Measurements from ENCODE around the gene SPNS1. TPM values are rescaled to one million over a fixed set of nuclear protein-coding genes. Genes with fewer than 3 reads are reported as not detected.
A peak's percentile ranks its signal among the peaks of the same experiment; 100 is the strongest.

SPNS1 gene
- total RNA-seq, 1 donor from 2014 or later = 68.4 TPM

GRCh38 chr16:29011112-29011511 is 36.5 kb downstream of the SPNS1 start:
- Mint-ChIP-seq H3K4me1 (ENCODE audit: unreplicated experiment) (no peaks in the 10 kb centered on the region), H3K27me3 (ENCODE audit: unreplicated experiment) (peaks cover 5% of the 10 kb centered on the region), H3K36me3 (ENCODE audit: low read depth, unreplicated experiment) (no peaks in the 10 kb centered on the region), H3K4me3 (ENCODE audit: unreplicated experiment) (no peak overlapping the region), H3K27ac (ENCODE audit: unreplicated experiment) (no peak overlapping the region), H3K9me3 (ENCODE audit: unreplicated experiment) (no peaks in the 10 kb centered on the region)
- peak; percentile 13 for DNase-seq (ENCODE audit: low spot score)
- TF ChIP-seq CTCF (IDR thresholded peaks at IDR 0.05; ENCODE audit: unreplicated experiment) = no peak

- Mint-ChIP-seq H3K4me1 (ENCODE audit: unreplicated experiment) (no peaks in the 10 kb centered on the region), H3K36me3 (ENCODE audit: low read depth, unreplicated experiment) (no peaks in the 10 kb centered on the region), H3K27ac (ENCODE audit: unreplicated experiment) (no peak overlapping the region), H3K9me3 (ENCODE audit: unreplicated experiment) (no peaks in the 10 kb centered on the region), H3K4me3 (ENCODE audit: unreplicated experiment) (no peak overlapping the region), H3K27me3 (ENCODE audit: unreplicated experiment) (peaks cover 5% of the 10 kb centered on the region)
- no peak for DNase-seq (ENCODE audit: low spot score)
- TF ChIP-seq CTCF (IDR thresholded peaks at IDR 0.05; ENCODE audit: unreplicated experiment) = no peak
Observed at GRCh38 chr16:29011851-29012250, 37.3 kb downstream of the SPNS1 start.

GRCh38 chr16:29012913-29013553 is 38.5 kb downstream of the SPNS1 start:
- no peak overlapping the region for H3K27ac Mint-ChIP-seq (ENCODE audit: unreplicated experiment)
- TF ChIP-seq CTCF (IDR thresholded peaks at IDR 0.05; ENCODE audit: unreplicated experiment) = no peak
- H3K27me3 Mint-ChIP-seq (ENCODE audit: unreplicated experiment) = peaks cover 5% of the 10 kb centered on the region
- H3K36me3 Mint-ChIP-seq (ENCODE audit: low read depth, unreplicated experiment) = no peaks in the 10 kb centered on the region
- DNase-seq (ENCODE audit: low spot score) = no peak
- no peaks in the 10 kb centered on the region for H3K4me1 Mint-ChIP-seq (ENCODE audit: unreplicated experiment)
- no peak overlapping the region for H3K4me3 Mint-ChIP-seq (ENCODE audit: unreplicated experiment)
- H3K9me3 Mint-ChIP-seq (ENCODE audit: unreplicated experiment) = no peaks in the 10 kb centered on the region

- H3K27ac Mint-ChIP-seq (ENCODE audit: unreplicated experiment) = no peak overlapping the region
- DNase-seq (ENCODE audit: low spot score) = no peak
Observed at GRCh38 chr16:29014561-29015069, 40.0 kb downstream of the SPNS1 start.

More at GRCh38 chr16:29014561-29015069, 40.0 kb downstream of the SPNS1 start:
- peaks cover 5% of the 10 kb centered on the region for H3K27me3 Mint-ChIP-seq (ENCODE audit: unreplicated experiment)
- no peak for TF ChIP-seq CTCF (IDR thresholded peaks at IDR 0.05; ENCODE audit: unreplicated experiment)
- no peaks in the 10 kb centered on the region for H3K9me3 Mint-ChIP-seq (ENCODE audit: unreplicated experiment)
- no peaks in the 10 kb centered on the region for H3K36me3 Mint-ChIP-seq (ENCODE audit: low read depth, unreplicated experiment)
- H3K4me1 Mint-ChIP-seq (ENCODE audit: unreplicated experiment) = no peaks in the 10 kb centered on the region
- no peak overlapping the region for H3K4me3 Mint-ChIP-seq (ENCODE audit: unreplicated experiment)
